ENCODE results near the gene EFEMP2.

Gene EFEMP2

GRCh38 chr11:65826984-65827735 lies 45.4 kb downstream of the EFEMP2 start:
- TF ChIP-seq POU6F1 (CRISPR knock-in tag; IDR thresholded peaks at IDR 0.05; ENCODE audit: borderline replicate concordance, low read depth) (no peak), ZNF70 (CRISPR knock-in tag; IDR thresholded peaks at IDR 0.05) (no peak), ZFP3 (CRISPR knock-in tag; IDR thresholded peaks at IDR 0.05) (no peak), SNAI2 (CRISPR knock-in tag; IDR thresholded peaks at IDR 0.05) (no peak), TCF4 (CRISPR knock-in tag; IDR thresholded peaks at IDR 0.05; ENCODE audit: borderline replicate concordance) (no peak), ZFP30 (CRISPR knock-in tag; IDR thresholded peaks at IDR 0.05) (no peak), ZNF565 (CRISPR knock-in tag; conservative IDR thresholded peaks at IDR 0.05; ENCODE audit: low read depth) (no peak), ZNF8 (CRISPR knock-in tag; IDR thresholded peaks at IDR 0.05) (no peak), TSHZ2 (CRISPR knock-in tag; IDR thresholded peaks at IDR 0.05) (no peak), CSRNP3 (CRISPR knock-in tag; IDR thresholded peaks at IDR 0.05) (no peak), PATZ1 (CRISPR knock-in tag; IDR thresholded peaks at IDR 0.05; ENCODE audit: borderline replicate concordance) (no peak), ISL1 (CRISPR knock-in tag; IDR thresholded peaks at IDR 0.05) (no peak), ZC3H10 (CRISPR knock-in tag; IDR thresholded peaks at IDR 0.05) (no peak), TOX (CRISPR knock-in tag; IDR thresholded peaks at IDR 0.05; ENCODE audit: borderline replicate concordance) (no peak), BACH2 (CRISPR knock-in tag; IDR thresholded peaks at IDR 0.05; ENCODE audit: borderline replicate concordance) (no peak), CSDC2 (CRISPR knock-in tag; IDR thresholded peaks at IDR 0.05) (no peak), RARB (CRISPR knock-in tag; IDR thresholded peaks at IDR 0.05) (no peak), OSR1 (CRISPR knock-in tag; IDR thresholded peaks at IDR 0.05) (no peak)
- ATAC-seq = no peak

- ATAC-seq = no peak
- TF ChIP-seq SNAI2 (CRISPR knock-in tag; IDR thresholded peaks at IDR 0.05) = no peak
- TF ChIP-seq CREB5 (CRISPR knock-in tag; IDR thresholded peaks at IDR 0.05; ENCODE audit: low read depth) = no peak
- TF ChIP-seq ZC3H10 (CRISPR knock-in tag; IDR thresholded peaks at IDR 0.05) = no peak
- no peak for TF ChIP-seq ZNF8 (CRISPR knock-in tag; IDR thresholded peaks at IDR 0.05)
- TF ChIP-seq CSRNP3 (CRISPR knock-in tag; IDR thresholded peaks at IDR 0.05) = no peak
- no peak for TF ChIP-seq ZNF70 (CRISPR knock-in tag; IDR thresholded peaks at IDR 0.05)
- no peak for TF ChIP-seq RARB (CRISPR knock-in tag; IDR thresholded peaks at IDR 0.05)
- TF ChIP-seq PPARA (CRISPR knock-in tag; IDR thresholded peaks at IDR 0.05; ENCODE audit: borderline replicate concordance) = no peak
- no peak for TF ChIP-seq ZFP30 (CRISPR knock-in tag; IDR thresholded peaks at IDR 0.05)
- no peak for TF ChIP-seq ESRRG (CRISPR knock-in tag; IDR thresholded peaks at IDR 0.05)
- TF ChIP-seq ZNF565 (CRISPR knock-in tag; conservative IDR thresholded peaks at IDR 0.05; ENCODE audit: low read depth) = no peak
- TF ChIP-seq BACH2 (CRISPR knock-in tag; IDR thresholded peaks at IDR 0.05; ENCODE audit: borderline replicate concordance) = no peak
- TF ChIP-seq TCF4 (CRISPR knock-in tag; IDR thresholded peaks at IDR 0.05; ENCODE audit: borderline replicate concordance) = no peak
- TF ChIP-seq ZFP3 (CRISPR knock-in tag; IDR thresholded peaks at IDR 0.05) = no peak
- no peak for TF ChIP-seq ARNTL (CRISPR knock-in tag; IDR thresholded peaks at IDR 0.05; ENCODE audit: borderline replicate concordance, low read depth)
- TF ChIP-seq CSDC2 (CRISPR knock-in tag; IDR thresholded peaks at IDR 0.05) = no peak
- TF ChIP-seq TOX (CRISPR knock-in tag; IDR thresholded peaks at IDR 0.05; ENCODE audit: borderline replicate concordance) = no peak
- no peak for TF ChIP-seq OSR1 (CRISPR knock-in tag; IDR thresholded peaks at IDR 0.05)
- TF ChIP-seq PATZ1 (CRISPR knock-in tag; IDR thresholded peaks at IDR 0.05; ENCODE audit: borderline replicate concordance) = no peak
- no peak for TF ChIP-seq GLIS3 (CRISPR knock-in tag; IDR thresholded peaks at IDR 0.05)
Observed at GRCh38 chr11:65822776-65823528, 49.6 kb downstream of the EFEMP2 start.
